GM12873 (cell line): ENCODE results near the gene EPHA1.
A peak's percentile ranks its signal among the peaks of the same experiment; 100 is the strongest.

ENCODE experiments used
- CTCF ChIP-seq: IDR thresholded peaks from 2 replicates; pipeline ENCODE4 v1.5.1; 2012; ENCODE audit warnings: low read depth, mild to moderate bottlenecking, moderate library complexity, low read length, control low read depth; ENCODE audit not compliant: insufficient read depth; ENCODE audit errors: missing control alignments

Gene EPHA1

GRCh38 chr7:143354376-143354775 is 54.3 kb downstream of the EPHA1 start:
- TF ChIP-seq CTCF, result no peak

- TF ChIP-seq CTCF, result no peak
Observed at GRCh38 chr7:143352531-143353002, 56.1 kb downstream of the EPHA1 start.

GRCh38 chr7:143351574-143351973 is 57.1 kb downstream of the EPHA1 start:
- TF ChIP-seq CTCF, result no peak

- no peak for TF ChIP-seq CTCF
Observed at GRCh38 chr7:143351060-143351459, 57.6 kb downstream of the EPHA1 start.

- no peak for TF ChIP-seq CTCF
Observed at GRCh38 chr7:143347950-143348349, 60.7 kb downstream of the EPHA1 start.

- TF ChIP-seq CTCF, result no peak
Observed at GRCh38 chr7:143346018-143346417, 62.6 kb downstream of the EPHA1 start.

GRCh38 chr7:143345428-143345900 is 63.2 kb downstream of the EPHA1 start:
- peak; percentile 51 for TF ChIP-seq CTCF
